ENCODE measurements around the gene AGRN.
A peak's percentile ranks its signal among the peaks of the same experiment; 100 is the strongest.

AGRN gene

GRCh38 chr1:1040004-1040991 lies 20.4 kb downstream of the AGRN start:
- DNase-seq = peak; percentile 64

- DNase-seq = no peak
Measured at GRCh38 chr1:1041092-1041523, 21.2 kb downstream of the AGRN start.

- DNase-seq = no peak
Measured at GRCh38 chr1:1041873-1042272, 22.0 kb downstream of the AGRN start.

- no peak for DNase-seq
Measured at GRCh38 chr1:1042835-1043234, 22.9 kb downstream of the AGRN start.

- DNase-seq = no peak
Measured at GRCh38 chr1:1043411-1043810, 23.5 kb downstream of the AGRN start.

GRCh38 chr1:1043921-1044320 lies 24.0 kb downstream of the AGRN start:
- no peak for DNase-seq

- DNase-seq = no peak
Measured at GRCh38 chr1:1044455-1045078, 24.6 kb downstream of the AGRN start.

GRCh38 chr1:1045129-1045528 lies 25.2 kb downstream of the AGRN start:
- no peak for DNase-seq

GRCh38 chr1:1046243-1046642 lies 26.3 kb downstream of the AGRN start:
- no peak for DNase-seq

- DNase-seq = no peak
Measured at GRCh38 chr1:1046767-1047166, 26.8 kb downstream of the AGRN start.

- DNase-seq = no peak
Measured at GRCh38 chr1:1047407-1047806, 27.5 kb downstream of the AGRN start.

GRCh38 chr1:1047963-1048362 lies 28.0 kb downstream of the AGRN start:
- DNase-seq = no peak

GRCh38 chr1:1048765-1049164 lies 28.8 kb downstream of the AGRN start:
- no peak for DNase-seq

- no peak for DNase-seq
Measured at GRCh38 chr1:1049318-1050165, 29.6 kb downstream of the AGRN start.

- DNase-seq = no peak
Measured at GRCh38 chr1:1050577-1051052, 30.7 kb downstream of the AGRN start.

- no peak for DNase-seq
Measured at GRCh38 chr1:1051127-1051810, 31.3 kb downstream of the AGRN start.

GRCh38 chr1:1052003-1052840 lies 32.3 kb downstream of the AGRN start:
- DNase-seq = no peak

GRCh38 chr1:1053022-1053421 lies 33.1 kb downstream of the AGRN start:
- no peak for DNase-seq

- no peak for DNase-seq
Measured at GRCh38 chr1:1053682-1054081, 33.8 kb downstream of the AGRN start.

GRCh38 chr1:1054099-1054700 lies 34.3 kb downstream of the AGRN start:
- no peak for DNase-seq

GRCh38 chr1:1054971-1055370 lies 35.1 kb downstream of the AGRN start:
- no peak for DNase-seq
